OCI-LY3 (cell line): ENCODE data around the gene RBBP8NL.

Experiments
- EZH2phosphoT487 ChIP-seq: fragments of 200-600 bp; shearing (Covaris generic); IDR thresholded peaks from 2 replicates; pipeline ENCODE4 v1.6.1; 2018; ENCODE audit warnings: antibody characterized with exemption, mixed run types, low read depth
- TF ChIP-seq, protein P1 (sequence below): fragments of 200-600, 300-600 bp; sonication (generic); IDR thresholded peaks from 2 replicates; pipeline ENCODE4 v1.5.1; 2014; ENCODE audit warnings: antibody characterized with exemption, low read length, low read depth

DNA sequence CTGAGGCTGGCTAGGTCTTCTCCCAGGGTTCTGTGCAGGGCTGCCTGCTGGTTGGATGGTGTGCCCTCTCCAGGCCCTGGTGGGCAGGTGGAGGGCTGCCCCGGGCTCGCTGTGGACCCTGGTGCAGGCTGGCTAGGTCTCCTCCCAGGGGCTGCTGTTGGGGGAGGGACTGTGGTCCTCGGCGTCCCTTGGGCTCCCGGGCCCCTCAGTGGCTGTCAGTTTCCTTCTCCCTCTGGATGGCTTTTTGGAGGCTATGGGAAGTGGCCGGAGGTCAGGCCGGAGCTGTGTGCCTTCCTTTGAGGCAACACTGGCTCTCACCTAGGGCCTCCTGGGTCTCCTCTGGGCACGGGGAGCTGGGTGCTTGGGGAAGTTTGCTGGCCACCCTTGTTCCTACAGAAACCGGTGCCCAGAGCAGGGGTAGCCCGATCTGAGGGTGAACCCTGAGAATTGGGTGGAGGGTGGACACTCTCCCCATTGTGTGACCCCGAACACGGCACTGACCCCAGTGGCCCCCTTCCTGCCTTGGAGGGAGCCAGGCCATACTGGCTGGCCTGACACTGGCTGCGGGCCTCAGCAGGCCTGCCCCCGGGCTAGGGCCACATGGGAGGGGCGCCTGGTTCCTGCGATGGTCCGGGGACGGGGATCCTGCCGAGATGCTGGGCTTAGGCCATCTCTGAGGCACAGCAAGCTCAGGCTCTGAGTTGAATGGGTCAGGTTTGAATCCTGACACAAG, 16.4 kb downstream of the RBBP8NL start:
- TF ChIP-seq, protein P1, sequence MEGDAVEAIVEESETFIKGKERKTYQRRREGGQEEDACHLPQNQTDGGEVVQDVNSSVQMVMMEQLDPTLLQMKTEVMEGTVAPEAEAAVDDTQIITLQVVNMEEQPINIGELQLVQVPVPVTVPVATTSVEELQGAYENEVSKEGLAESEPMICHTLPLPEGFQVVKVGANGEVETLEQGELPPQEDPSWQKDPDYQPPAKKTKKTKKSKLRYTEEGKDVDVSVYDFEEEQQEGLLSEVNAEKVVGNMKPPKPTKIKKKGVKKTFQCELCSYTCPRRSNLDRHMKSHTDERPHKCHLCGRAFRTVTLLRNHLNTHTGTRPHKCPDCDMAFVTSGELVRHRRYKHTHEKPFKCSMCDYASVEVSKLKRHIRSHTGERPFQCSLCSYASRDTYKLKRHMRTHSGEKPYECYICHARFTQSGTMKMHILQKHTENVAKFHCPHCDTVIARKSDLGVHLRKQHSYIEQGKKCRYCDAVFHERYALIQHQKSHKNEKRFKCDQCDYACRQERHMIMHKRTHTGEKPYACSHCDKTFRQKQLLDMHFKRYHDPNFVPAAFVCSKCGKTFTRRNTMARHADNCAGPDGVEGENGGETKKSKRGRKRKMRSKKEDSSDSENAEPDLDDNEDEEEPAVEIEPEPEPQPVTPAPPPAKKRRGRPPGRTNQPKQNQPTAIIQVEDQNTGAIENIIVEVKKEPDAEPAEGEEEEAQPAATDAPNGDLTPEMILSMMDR, result no peak
- no peak for TF ChIP-seq EZH2phosphoT487
